Activated T-cell treated with anti-CD3 and anti-CD28 coated beads, Interleukin-2, amount 50 U/mL, for 48 hours (primary cell): ENCODE data around the gene SERF1B.
"Not testable (repeated sequence)": the region's sequence is repeated elsewhere in the genome, so short reads cannot be mapped to it uniquely, and the experiment has no call there.

ENCODE experiments used
- DNase-seq, 2 experiments: peaks; one replicate each; pipeline ENCODE4 v3.0.0-alpha.2; 2020

Gene SERF1B

DNA sequence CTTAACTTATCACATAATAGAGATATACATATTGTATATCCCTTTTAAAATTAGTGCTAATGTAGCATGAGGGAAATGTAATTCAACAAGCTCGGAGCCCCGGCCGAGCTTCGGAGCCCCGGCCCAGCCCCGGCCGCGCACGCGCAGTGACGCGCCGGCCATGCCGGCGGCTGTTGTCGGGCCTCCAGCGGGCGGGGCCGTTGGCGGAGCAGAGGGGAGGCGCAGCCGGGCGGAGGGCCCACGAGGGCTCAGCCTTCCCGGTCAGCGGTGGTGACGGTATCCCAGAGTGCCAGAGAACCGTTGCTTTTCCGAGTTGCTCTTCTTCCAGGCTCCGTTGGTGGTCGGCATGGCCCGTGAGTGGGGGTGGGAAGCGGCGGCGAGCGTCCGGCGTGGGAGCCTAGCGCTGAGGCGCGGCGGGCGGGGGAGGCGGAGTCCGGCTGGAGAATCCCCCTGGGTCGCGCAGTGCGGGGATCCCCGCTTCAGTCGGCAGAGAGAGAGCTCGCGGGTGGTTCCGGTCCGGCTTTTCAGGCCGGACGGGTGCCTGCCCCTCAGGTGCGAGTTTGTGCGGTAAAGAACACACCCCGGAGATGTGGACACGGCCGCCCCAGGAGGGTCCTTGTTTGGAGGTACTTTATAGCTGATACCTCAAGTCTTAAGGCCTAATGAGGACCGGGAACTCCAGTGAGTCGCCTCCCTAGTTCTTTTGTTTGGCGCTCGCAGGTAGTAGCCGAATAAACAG lies at the start of gene SERF1B:
Gene SERF1B, plus strand, starts transcription at position 146 of the 739 bp plus-strand sequence. Its CDS starts 201 bp downstream, at position 347.
- not testable (repeated sequence) for DNase-seq

DNA sequence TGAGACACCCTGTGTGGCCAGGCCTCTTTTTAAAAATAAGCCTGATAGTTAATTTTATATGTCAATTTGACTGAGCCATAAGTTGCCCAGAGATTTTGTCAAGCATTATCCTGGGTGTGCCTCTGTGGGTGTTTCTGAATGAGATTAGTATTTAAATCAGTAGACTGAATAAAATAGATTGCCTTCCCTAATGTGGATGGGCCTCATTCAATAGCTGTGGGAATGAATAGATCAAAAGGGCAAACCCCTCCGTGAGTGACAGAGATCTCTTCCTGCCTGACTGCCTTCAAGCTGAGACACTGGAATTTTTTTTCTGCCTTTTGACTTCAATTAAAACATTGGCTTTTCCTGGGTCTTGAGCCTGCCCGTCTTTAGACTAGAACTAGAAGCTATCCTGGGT lies 33.3 kb upstream of the SERF1B start:
- not testable (repeated sequence) for DNase-seq

DNA sequence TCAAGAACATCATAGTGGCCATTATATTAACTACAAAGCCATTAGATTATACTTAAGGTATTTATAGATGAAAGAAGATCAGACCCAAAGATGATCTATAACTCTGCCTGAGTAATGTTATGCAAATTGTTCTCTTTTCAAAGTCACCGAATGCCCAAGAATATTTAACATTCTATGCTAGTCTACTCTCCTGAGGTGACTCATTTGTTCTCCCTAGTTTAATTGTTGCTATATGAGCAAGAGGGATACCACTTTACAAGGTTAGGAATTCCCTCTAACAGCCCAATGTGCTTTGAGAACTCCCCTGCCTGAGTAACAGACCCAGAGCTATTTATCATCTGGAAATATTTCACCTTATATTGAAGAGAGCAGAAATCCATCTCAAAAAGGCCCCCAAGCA lies 29.5 kb upstream of the SERF1B start:
- DNase-seq: not testable (repeated sequence)

DNA sequence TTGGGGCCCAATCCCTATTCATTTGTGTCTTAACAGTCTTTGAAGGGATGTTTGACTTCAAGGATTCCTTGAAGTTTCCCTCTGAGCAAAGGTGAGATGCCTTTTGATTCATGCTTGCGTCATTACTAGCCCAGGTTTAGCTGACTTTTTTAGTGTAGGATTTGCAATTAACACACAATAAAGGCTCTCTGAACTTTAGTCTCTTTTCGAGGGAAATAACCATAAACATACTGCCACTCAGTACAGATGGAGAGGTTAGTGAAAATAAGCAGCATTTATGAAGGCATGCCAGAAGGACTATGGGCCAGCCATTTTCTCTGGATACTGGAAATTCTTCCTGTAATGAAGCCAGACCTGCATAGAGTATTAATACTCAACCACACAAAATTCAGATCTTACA lies 4.4 kb upstream of the SERF1B start:
- not testable (repeated sequence) for DNase-seq

DNA sequence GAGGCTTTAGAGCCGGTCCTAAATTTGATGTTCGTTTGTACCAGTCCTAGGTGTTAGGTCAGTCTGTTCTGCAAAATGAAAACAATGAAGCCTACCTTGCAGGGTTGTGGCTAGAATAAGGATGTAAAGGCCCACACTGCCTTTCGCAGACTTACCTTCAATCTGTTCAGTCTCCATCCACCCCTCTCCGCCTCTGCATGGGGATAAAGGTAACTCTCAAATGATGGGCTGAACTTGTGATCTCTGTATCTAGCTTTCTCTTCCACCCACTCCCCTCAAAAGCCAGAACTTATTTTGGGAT lies 744 bp downstream of the SERF1B start:
- not testable (repeated sequence) for DNase-seq

DNA sequence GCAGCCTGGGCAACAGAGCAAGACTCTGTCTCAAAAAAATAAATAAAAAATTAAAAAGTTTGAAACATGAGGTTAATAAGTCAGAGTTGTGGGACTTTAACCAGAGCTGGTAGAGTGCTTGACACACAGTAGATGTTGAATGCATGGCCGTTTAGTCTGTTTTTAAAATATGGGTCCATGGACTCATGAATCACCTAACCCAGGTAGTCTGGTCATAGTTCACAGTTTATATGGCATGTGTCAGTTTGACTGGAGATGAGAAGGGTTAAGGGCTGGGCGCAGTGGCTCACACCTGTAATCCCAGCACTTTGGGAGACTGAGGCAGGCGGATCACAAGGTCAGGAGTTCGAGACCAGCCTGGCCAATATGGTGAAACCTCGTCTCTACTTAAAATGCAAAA lies 6.2 kb downstream of the SERF1B start:
- not testable (repeated sequence) for DNase-seq

DNA sequence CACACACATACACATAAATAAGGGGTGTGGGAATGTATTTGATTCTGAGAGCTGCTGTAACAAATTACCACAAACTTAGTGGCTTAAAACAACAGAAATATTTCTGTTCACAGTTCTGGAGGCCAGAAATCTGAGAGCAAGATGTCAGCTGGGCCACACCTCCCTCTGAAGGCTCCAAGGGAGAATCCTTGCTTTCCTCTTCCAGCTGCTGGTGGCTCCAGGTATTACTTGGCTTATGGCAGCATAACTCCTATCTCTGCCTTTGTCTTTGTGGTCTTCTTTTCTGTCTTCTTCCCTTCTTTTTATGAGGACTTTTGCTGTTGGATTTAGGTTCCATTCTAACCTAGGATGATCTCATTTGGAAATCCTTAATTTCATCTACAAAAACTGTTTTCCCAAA lies 16.4 kb downstream of the SERF1B start:
- DNase-seq: not testable (repeated sequence)

DNA sequence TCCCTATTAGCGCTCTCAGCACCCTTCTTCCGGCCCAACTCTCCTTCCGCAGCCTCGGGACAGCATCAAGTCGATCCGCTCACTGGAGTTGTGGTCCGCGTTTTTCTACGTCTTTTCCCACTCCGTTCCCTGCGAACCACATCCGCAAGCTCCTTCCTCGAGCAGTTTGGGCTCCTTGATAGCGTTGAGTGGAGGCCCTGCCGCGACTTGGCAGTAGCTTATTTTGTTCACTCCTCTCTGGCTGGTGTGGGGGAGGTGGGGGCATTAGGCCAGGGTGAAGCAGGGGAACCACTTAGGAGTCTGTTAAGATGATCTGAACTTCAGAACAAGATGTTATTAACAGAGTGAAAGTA lies 24.7 kb downstream of the SERF1B start:
- DNase-seq: not testable (repeated sequence)

DNA sequence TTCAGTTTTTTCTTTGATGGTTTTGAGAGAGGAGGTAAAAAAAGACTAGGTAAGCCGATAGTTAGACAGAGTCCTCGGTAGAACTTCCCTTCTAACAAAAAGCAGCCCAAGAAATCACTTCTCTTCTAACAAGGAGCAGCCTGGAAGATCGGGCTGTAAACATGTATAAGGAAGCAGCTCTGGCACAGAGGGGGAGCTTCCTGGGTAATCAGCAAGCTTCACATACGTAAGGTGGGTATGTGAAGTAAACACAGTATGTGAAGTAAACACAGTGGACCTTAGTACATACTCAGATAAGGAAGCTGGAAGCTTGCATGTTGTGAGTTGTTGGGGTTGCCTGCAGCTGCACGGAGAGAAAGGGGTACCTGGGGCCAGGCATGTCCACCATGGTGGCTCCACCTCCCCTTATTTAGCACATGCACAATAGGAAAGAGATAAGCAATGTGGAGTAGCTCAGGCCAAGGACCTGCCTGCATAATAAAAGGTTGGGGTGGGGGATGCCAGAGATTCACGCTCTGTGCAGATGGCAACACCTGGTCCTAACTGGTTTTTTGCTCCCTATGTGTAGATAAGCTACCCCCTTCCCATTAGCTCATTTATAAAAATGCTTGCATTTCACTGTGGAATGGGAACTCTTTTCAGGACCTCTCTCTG lies 31.4 kb downstream of the SERF1B start:
- not testable (repeated sequence) for DNase-seq

DNA sequence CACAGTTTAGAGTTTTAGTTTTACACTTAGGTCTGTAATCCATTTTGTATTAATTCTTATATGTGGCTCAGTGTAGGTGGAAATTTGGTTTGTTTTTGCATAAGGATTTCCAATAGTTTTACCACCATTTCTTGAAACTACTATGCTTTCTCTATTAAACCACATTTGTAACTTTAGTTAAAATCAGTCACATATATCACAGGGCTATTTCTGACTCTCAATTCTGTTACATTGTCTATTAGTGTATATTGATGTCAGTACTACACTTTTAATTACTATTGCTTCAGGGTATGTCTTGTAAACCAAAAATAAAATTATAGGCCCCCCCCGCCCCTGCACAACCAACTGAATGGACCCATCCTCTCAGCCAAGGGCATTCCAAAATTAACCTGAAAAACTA lies 32.1 kb downstream of the SERF1B start:
- DNase-seq: not testable (repeated sequence)

DNA sequence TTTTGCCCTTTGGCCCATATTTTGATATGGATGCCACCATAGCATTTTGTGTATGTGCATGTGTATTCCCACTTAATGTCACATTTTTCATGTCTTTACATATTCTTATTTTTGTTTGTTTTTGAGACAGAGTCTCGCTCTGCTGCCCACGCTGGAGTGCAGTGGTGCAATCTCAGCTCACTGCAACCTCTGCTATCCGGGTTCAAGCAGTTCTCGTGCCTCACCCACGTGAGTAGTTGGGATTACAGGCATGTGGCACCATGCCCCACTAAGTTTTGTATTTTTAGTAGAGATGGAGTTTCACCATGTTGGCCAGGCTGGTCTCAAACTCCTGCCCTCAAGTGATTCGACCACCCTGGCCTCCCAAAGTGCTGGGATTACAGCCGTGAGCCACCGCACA lies 52.6 kb downstream of the SERF1B start:
- not testable (repeated sequence) for DNase-seq

DNA sequence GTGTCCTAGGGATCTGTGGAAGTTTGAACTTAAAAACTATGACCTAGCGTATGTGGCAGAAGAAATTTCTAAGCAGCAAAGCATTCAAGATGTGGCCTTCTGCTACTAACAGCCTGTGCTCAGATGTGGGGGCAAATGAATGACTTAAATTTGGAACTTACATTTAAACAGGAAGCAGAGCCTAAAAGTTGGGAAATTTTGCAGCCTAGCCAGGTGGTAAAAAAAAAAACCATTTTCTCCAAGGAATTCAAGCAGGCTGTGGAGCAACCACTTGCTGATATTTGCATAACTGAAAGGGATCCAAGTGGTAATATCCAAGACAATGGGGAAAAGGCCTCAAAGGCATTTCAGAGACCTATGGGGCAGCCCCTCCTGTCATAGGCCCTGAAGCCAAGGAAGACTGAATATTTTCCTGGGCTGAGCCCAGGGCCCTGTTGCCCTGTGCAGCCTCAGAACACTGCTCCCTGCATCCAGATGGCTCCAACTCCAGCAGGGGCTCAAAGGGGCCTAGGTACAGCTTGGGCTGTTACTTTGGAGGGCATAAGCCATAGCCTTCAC lies 63.9 kb downstream of the SERF1B start:
- DNase-seq: not testable (repeated sequence)

DNA sequence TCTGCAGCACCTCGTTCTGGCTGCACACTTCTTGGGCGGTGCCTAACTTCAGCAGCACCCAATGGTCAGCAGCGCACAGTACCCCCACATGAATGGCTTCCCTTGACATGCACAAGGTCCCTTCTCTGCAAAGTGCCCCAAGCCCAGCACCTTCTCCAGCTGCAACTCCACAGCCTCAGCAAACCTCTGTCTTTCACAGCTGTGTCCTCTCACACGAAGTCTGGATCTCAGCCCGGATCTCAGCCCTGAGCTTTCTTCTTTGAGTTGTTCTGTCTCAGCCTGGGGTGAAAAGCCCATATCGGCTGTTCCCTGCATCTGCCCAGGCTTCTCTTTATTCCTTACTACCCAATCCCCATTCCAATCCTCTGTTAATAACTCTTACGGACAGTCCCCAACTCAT lies 66.7 kb downstream of the SERF1B start:
- not testable (repeated sequence) for DNase-seq
